Heart left ventricle (tissue), 16 donors: ENCODE measurements around the gene CHIT1. TPM values are rescaled to one million over a fixed set of nuclear protein-coding genes. Genes with fewer than 3 reads are reported as not detected.
"Not testable (repeated sequence)": the region's sequence is repeated elsewhere in the genome, so short reads cannot be mapped to it uniquely, and the experiment has no call there.

Experiments used
- ATAC-seq, 4 donors: fragments of 200-7000 bp; cut with Tn5 transposase; one replicate each; pipeline ENCODE4 v1.9.1; 2020 to 2022; ENCODE audit warnings: moderate library complexity in 4 of 4, mild to moderate bottlenecking in 3 of 4, moderate number of reproducible peaks in 1 of 4
- DNase-seq, 5 donors: peaks; one replicate each; pipeline ENCODE4 v3.0.0-alpha.2; 2020
- H3K27ac ChIP-seq, 12 donors: fragments of 200-600 bp; sonication (generic) in 4 of 12; one replicate each; pipeline versions ENCODE4 v1.5.0 to v1.8.0; 2016 to 2022; ENCODE audit warnings: mild to moderate bottlenecking in 2 of 12
- H3K27me3 ChIP-seq, 9 donors: fragments of 200-600 bp; sonication (generic) in 2 of 9; one replicate each; pipeline versions ENCODE4 v1.5.1 to v1.8.0; 2016 to 2022; ENCODE audit warnings: mild to moderate bottlenecking in 3 of 9
- H3K36me3 ChIP-seq, 9 donors: fragments of 200-600 bp; sonication (generic) in 2 of 9; one replicate each; pipeline versions ENCODE4 v1.5.0 to v1.8.0; 2018 to 2022; ENCODE audit warnings: mild to moderate bottlenecking in 2 of 9
- H3K4me1 ChIP-seq, 12 donors: fragments of 200-600 bp; sonication (generic) in 4 of 12; one replicate each; pipeline versions ENCODE4 v1.5.0 to v1.8.0; 2016 to 2022; ENCODE audit warnings: mild to moderate bottlenecking in 3 of 12
- H3K4me3 ChIP-seq, 12 donors: fragments of 200-600 bp; sonication (generic) in 4 of 12; one replicate each; pipeline versions ENCODE4 v1.5.0 to v1.8.0; 2017 to 2022; ENCODE audit warnings: mild to moderate bottlenecking in 9 of 12, moderate library complexity in 4 of 12
- H3K9me3 ChIP-seq, 12 donors: fragments of 200-600 bp; sonication (generic) in 4 of 12; one replicate each; pipeline versions ENCODE4 v1.5.0 to v1.8.0; 2016 to 2022; ENCODE audit warnings: mild to moderate bottlenecking in 1 of 12
- CTCF ChIP-seq, 12 donors: fragments of 200-600 bp; sonication (generic) in 4 of 12; IDR thresholded peaks; one replicate each; pipeline versions ENCODE4 v1.5.0 to v1.8.0; 2018 to 2022; ENCODE audit warnings: antibody characterized with exemption in 12 of 12, mild to moderate bottlenecking in 5 of 12
- POLR2A ChIP-seq, 2 donors: fragments of 450-650 bp; IDR thresholded peaks; one replicate each; pipeline ENCODE4 v1.6.1; 2017; ENCODE audit warnings: antibody characterized with exemption in 2 of 2, mild to moderate bottlenecking in 2 of 2, moderate library complexity in 2 of 2
- WGBS, 4 donors: extraction: QIAGEN DNeasy Blood & Tissue Kit in 2 of 4; methylation state at CpG; one replicate each; pipeline versions ENCODE4 v1.1.5 to v1.1.7; 2013 to 2018; 5-methylcytosine and 5-hydroxymethylcytosine counted together
- intact Hi-C, 10 donors: fragments of 100-400 bp; cut with DNase I; formaldehyde crosslinking; loops; one replicate each; pipeline versions ENCODE4 v1.11.1 to v1.14.2; 2022
- polyA plus RNA-seq, 2 donors: library from polyadenylated mRNA; stranded (reverse); fragments of 200-250 nt; gene quantifications; one replicate each; pipeline ENCODE4 v1.2.3, GENCODE V29; 2013
- total RNA-seq, 9 donors: library from RNA; depleted of rRNA in 2 of 9; stranded (reverse); fragments of >200 nt in 2 of 9; fragmentation: NEBNext Ultra II Directional in 3 of 9; extraction: Animal tissue kit (Norgen Biotek cat#: 25700) in 3 of 9; gene quantifications; one replicate each; pipeline versions ENCODE4 v1.1.0 to v1.2.4, GENCODE V29; 2016 to 2023
- donor health status: ischemic (EF 13 %, LVEDD 7.1; RV severe dilation, severe dysfunction).
- donor health status: healthy with polysubstance abuse.
- donor health status: DM: no; HTN: yes; CAD: no.
- donor health status: DM: no; HTN: no; CAD: no.
- donor health status: ischemic (EF 25% LVEDD 6.9; RV normal size, moderate dysfunction).
- donor health status: ischemic (EF 25% LVEDD 5.7; RV mildly dilated, moderate dysfunction).
- donor health status: healthy.
- donor health status: DM: yes; HTN: yes; CAD: no.
- donor health status: ischemic (EF 35%, LVEDD 5.7; RV mildly dilated, moderate dysfunction).
- donor health status: nonischemic (EF 11% LVEDD 7.7; RV severe dilation, severe dysfunction).
- donor health status: DM: yes; HTN: yes; CAD: no.
- donor health status: PGD.
- donor health status: ischemic (EF 29% LVEDD 5.4; RV normal size, mild dysfunction).
- donor health status: nonischemic (EF 23%, LVEDD 6.1; RV moderate dilation, normal function).

CHIT1 gene
- total and polyA plus RNA-seq, 11 donors, result 0.05 to 1.7 (median 0.22) TPM; not detected in 6

- intact Hi-C loops, result loop anchor here in 1 of 10 donors (10.0 kb wide), 1 partner anchor 225 kb away; no protein-coding TSS in a partner anchor
Observed at GRCh38 chr1:203239526-203240305, 10.2 kb upstream of the CHIT1 start.

GRCh38 chr1:203239081-203239480, 9.6 kb upstream of the CHIT1 start:
- Histone ChIP-seq H3K9me3 (peaks cover 0 to 19% (median 13%) of the 10 kb centered on the region in 12 donors), H3K27ac (no peak overlapping the region), H3K27me3 (peaks cover 0 to 12% (median 0%) of the 10 kb centered on the region in 9 donors), H3K4me1 (no peaks in the 10 kb centered on the region), H3K4me3 (no peak overlapping the region), H3K36me3 (no peaks in the 10 kb centered on the region)
- ATAC-seq, result no peak
- intact Hi-C loops, result no loop called here
- TF ChIP-seq POLR2A (IDR thresholded peaks at IDR 0.05), result no peak
- no peak for TF ChIP-seq CTCF (IDR thresholded peaks at IDR 0.05)
- no peak for DNase-seq
- 60 to 68% (median 64%) methylated on average over 4 of the region's 4 CpGs for WGBS, 4 donors

More at GRCh38 chr1:203239526-203240305, 10.2 kb upstream of the CHIT1 start:
- Histone ChIP-seq H3K27me3 (peaks cover 0 to 12% (median 0%) of the 10 kb centered on the region in 9 donors), H3K4me1 (no peaks in the 10 kb centered on the region), H3K4me3 (no peak overlapping the region), H3K9me3 (peaks cover 0 to 18% (median 11%) of the 10 kb centered on the region in 12 donors), H3K27ac (no peak overlapping the region), H3K36me3 (no peaks in the 10 kb centered on the region)
- no peak for ATAC-seq
- TF ChIP-seq CTCF (IDR thresholded peaks at IDR 0.05) (no peak), POLR2A (IDR thresholded peaks at IDR 0.05) (no peak)
- no peak for DNase-seq
- 66 to 84% (median 67%) methylated on average over 5 of the region's 5 CpGs for WGBS, 4 donors

- ATAC-seq (no peak), DNase-seq (no peak)
- H3K27ac ChIP-seq, result no peak overlapping the region
- peaks cover 0 to 20% (median 13%) of the 10 kb centered on the region in 12 donors for H3K9me3 ChIP-seq
- intact Hi-C loops, result no loop called here
- TF ChIP-seq CTCF (IDR thresholded peaks at IDR 0.05) (no peak), POLR2A (IDR thresholded peaks at IDR 0.05) (no peak)
- no peak overlapping the region for H3K4me3 ChIP-seq
- no peaks in the 10 kb centered on the region for H3K36me3 ChIP-seq
- H3K4me1 ChIP-seq, result no peaks in the 10 kb centered on the region
- peaks cover 0 to 12% (median 0%) of the 10 kb centered on the region in 9 donors for H3K27me3 ChIP-seq
Observed at GRCh38 chr1:203238535-203238934, 9.1 kb upstream of the CHIT1 start.

- H3K4me1 ChIP-seq, DNase-seq, H3K27me3 ChIP-seq, intact Hi-C loops, H3K36me3 ChIP-seq, H3K27ac ChIP-seq, H3K4me3 ChIP-seq, ATAC-seq: not testable (repeated sequence)
- peaks cover 0 to 20% (median 13%) of the 10 kb centered on the region in 12 donors for H3K9me3 ChIP-seq
- WGBS, 4 donors, result 89 to 91% (median 91%) methylated on average over 7 of the region's 7 CpGs
Observed at GRCh38 chr1:203234901-203235300, 5.4 kb upstream of the CHIT1 start.
